ENCODE data around the gene OR10G8.

OR10G8 gene

DNA sequence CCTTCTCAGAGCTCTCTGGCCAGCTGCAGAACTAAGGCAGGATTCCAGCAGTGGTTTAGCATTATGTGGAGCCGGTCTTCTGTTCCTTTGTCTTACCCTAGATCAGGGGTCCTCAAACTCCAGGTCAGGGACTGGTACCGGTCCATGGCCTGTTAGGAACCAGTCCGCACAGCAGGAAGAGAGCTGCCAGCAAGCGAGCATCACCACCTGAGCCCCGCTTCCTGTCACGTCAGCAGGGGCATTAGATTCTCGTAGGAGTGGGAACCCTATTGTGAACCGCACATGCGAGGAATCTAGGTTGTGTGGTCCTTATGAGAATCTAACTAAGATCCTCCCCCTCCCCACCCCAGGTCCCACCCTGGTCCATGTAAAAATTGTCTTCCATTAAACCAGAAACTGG, 13.0 kb downstream of the OR10G8 start:
- H3K9me3 ChIP-seq (ENCODE audit: insufficient read depth, low read length): no peaks in the 10 kb centered on the region
- no peak overlapping the region for H3K9ac ChIP-seq (ENCODE audit: insufficient read length, low read depth)
- no peaks in the 10 kb centered on the region for H3K27me3 ChIP-seq (ENCODE audit: insufficient read depth, insufficient read length)
- H3K4me3 ChIP-seq (ENCODE audit: insufficient read length, low read depth): no peak overlapping the region
- no peaks in the 10 kb centered on the region for H3K4me1 ChIP-seq (ENCODE audit: insufficient read depth, insufficient read length)
- no peak for DNase-seq (ENCODE audit: low read depth, low spot score)
- no peak for TF ChIP-seq SUZ12 (IDR thresholded peaks at IDR 0.05; ENCODE audit: extremely low read depth, insufficient read depth, insufficient read length)
- TF ChIP-seq ZNF274 (IDR thresholded peaks at IDR 0.05; ENCODE audit: low read depth, low read length): no peak
- no peak for TF ChIP-seq YY1 (IDR thresholded peaks at IDR 0.05; ENCODE audit: insufficient read depth, insufficient read length)
- H3K36me3 ChIP-seq (ENCODE audit: insufficient read depth, insufficient read length, low read length): no peaks in the 10 kb centered on the region

DNA sequence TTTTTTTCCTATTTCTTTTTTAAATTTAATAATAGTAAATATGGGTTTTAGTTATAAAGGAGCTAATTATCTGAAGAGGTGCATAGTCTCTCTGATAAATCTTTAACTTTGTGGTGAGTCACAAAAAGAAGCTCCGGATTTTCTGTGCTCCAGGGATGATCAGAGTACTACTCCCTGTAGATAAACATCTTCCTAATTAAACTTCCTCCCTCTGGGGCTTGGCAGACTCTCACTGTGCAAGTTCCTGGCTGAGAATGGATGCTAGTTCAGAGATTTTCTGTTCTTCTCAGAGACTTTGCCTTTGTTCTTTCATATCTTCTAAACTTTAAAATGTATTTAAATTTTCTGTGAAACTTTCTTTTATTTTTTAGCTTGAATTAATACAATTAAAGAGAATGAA, 14.7 kb downstream of the OR10G8 start, which contains the start of gene OR10G7:
Gene OR10G7 (minus strand): TSS at position 72 of the 400 bp plus-strand sequence. CDS start 2,324 bp downstream, outside the sequence.
- no peak for TF ChIP-seq SUZ12 (IDR thresholded peaks at IDR 0.05; ENCODE audit: extremely low read depth, insufficient read depth, insufficient read length)
- TF ChIP-seq ZNF274 (IDR thresholded peaks at IDR 0.05; ENCODE audit: low read depth, low read length): no peak
- TF ChIP-seq YY1 (IDR thresholded peaks at IDR 0.05; ENCODE audit: insufficient read depth, insufficient read length): no peak
- H3K9ac ChIP-seq (ENCODE audit: insufficient read length, low read depth): no peak within 1 kb of the TSS
- no peaks in the 10 kb centered on the region for H3K36me3 ChIP-seq (ENCODE audit: insufficient read depth, insufficient read length, low read length)
- no peak for DNase-seq (ENCODE audit: low read depth, low spot score)
- no peak within 1 kb of the TSS for H3K4me3 ChIP-seq (ENCODE audit: insufficient read length, low read depth)
- H3K4me1 ChIP-seq (ENCODE audit: insufficient read depth, insufficient read length): no peaks in the 10 kb centered on the region
- no peaks in the 10 kb centered on the region for H3K9me3 ChIP-seq (ENCODE audit: insufficient read depth, low read length)
- H3K27me3 ChIP-seq (ENCODE audit: insufficient read depth, insufficient read length): no peaks in the 10 kb centered on the region

DNA sequence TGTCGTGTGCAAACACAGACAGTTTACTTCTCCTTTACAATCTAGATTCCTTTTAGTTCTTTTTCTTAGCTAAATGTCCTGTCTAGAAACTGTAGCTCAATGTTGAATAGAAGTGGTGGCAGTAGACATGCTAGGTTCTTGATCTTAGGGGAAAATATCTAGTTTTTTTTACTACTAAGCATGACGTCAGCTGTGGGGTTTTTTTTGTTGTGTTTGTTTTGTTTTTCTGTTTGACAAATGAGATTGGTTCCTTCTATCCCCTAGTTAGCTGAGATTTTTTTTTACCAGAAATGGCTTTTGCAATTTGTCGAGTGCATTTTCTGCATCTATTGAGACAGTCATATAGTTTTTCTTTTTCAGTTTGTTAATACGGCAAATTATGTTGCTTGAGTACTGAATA, 16.8 kb downstream of the OR10G8 start:
- no peaks in the 10 kb centered on the region for H3K36me3 ChIP-seq (ENCODE audit: insufficient read depth, insufficient read length, low read length)
- no peaks in the 10 kb centered on the region for H3K27me3 ChIP-seq (ENCODE audit: insufficient read depth, insufficient read length)
- H3K4me3 ChIP-seq (ENCODE audit: insufficient read length, low read depth): no peak overlapping the region
- no peak for DNase-seq (ENCODE audit: low read depth, low spot score)
- no peaks in the 10 kb centered on the region for H3K9me3 ChIP-seq (ENCODE audit: insufficient read depth, low read length)
- H3K4me1 ChIP-seq (ENCODE audit: insufficient read depth, insufficient read length): no peaks in the 10 kb centered on the region
- H3K9ac ChIP-seq (ENCODE audit: insufficient read length, low read depth): no peak overlapping the region
- TF ChIP-seq ZNF274 (IDR thresholded peaks at IDR 0.05; ENCODE audit: low read depth, low read length) (no peak), SUZ12 (IDR thresholded peaks at IDR 0.05; ENCODE audit: extremely low read depth, insufficient read depth, insufficient read length) (no peak), YY1 (IDR thresholded peaks at IDR 0.05; ENCODE audit: insufficient read depth, insufficient read length) (no peak)

DNA sequence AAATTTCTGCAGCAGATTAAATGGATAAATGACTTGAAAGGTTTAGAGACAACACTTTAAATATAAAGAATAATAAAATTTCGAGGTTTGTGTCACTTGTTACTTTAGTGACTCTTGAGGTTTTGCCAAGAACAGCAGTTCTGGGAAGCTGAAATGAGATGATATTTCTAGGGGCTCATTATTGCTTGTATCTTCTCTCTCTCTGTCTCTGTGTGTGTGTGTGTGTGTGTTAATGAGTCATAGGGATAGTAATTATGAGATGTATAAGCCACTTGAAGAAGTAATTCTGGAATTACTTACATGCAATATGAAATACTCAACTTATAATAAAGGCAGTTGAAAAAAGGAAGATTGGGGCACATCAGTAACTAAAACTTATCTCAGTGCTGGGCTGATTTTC, 24.1 kb downstream of the OR10G8 start:
- H3K9me3 ChIP-seq (ENCODE audit: insufficient read depth, low read length): no peaks in the 10 kb centered on the region
- no peak for TF ChIP-seq SUZ12 (IDR thresholded peaks at IDR 0.05; ENCODE audit: extremely low read depth, insufficient read depth, insufficient read length)
- no peak for TF ChIP-seq ZNF274 (IDR thresholded peaks at IDR 0.05; ENCODE audit: low read depth, low read length)
- no peak for TF ChIP-seq YY1 (IDR thresholded peaks at IDR 0.05; ENCODE audit: insufficient read depth, insufficient read length)

DNA sequence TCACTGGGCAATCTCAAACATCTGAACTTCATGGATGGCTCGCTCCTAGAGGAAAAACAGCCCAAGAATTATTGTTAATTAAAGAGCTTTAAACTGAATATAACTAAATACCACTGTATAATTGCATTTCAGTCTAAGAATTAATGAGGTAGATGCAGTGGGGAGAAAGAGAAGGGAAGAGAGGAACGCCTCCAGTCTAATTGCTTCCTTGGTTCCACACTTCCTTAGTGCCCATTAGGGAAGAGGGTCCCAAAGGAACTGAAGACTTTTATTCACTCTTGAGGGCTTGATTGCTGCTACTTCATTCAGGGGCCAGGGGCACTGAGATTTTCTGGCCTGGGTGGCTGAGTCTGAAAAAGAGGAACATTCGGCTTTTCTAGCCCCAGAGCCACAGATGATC, 26.4 kb downstream of the OR10G8 start:
- Histone ChIP-seq H3K36me3 (ENCODE audit: insufficient read depth, insufficient read length, low read length) (no peaks in the 10 kb centered on the region), H3K4me3 (ENCODE audit: insufficient read length, low read depth) (no peak overlapping the region), H3K27me3 (ENCODE audit: insufficient read depth, insufficient read length) (no peaks in the 10 kb centered on the region), H3K4me1 (ENCODE audit: insufficient read depth, insufficient read length) (no peaks in the 10 kb centered on the region), H3K9ac (ENCODE audit: insufficient read length, low read depth) (no peak overlapping the region), H3K9me3 (ENCODE audit: insufficient read depth, low read length) (no peaks in the 10 kb centered on the region)
- DNase-seq (ENCODE audit: low read depth, low spot score): no peak
- TF ChIP-seq YY1 (IDR thresholded peaks at IDR 0.05; ENCODE audit: insufficient read depth, insufficient read length) (no peak), ZNF274 (IDR thresholded peaks at IDR 0.05; ENCODE audit: low read depth, low read length) (no peak), SUZ12 (IDR thresholded peaks at IDR 0.05; ENCODE audit: extremely low read depth, insufficient read depth, insufficient read length) (no peak)

More for the DNA sequence above, 24.1 kb downstream of the OR10G8 start:
- DNase-seq (ENCODE audit: low read depth, low spot score): no peak
- Histone ChIP-seq H3K4me3 (ENCODE audit: insufficient read length, low read depth) (no peak overlapping the region), H3K9ac (ENCODE audit: insufficient read length, low read depth) (no peak overlapping the region), H3K27me3 (ENCODE audit: insufficient read depth, insufficient read length) (no peaks in the 10 kb centered on the region), H3K4me1 (ENCODE audit: insufficient read depth, insufficient read length) (no peaks in the 10 kb centered on the region), H3K36me3 (ENCODE audit: insufficient read depth, insufficient read length, low read length) (no peaks in the 10 kb centered on the region)

DNA sequence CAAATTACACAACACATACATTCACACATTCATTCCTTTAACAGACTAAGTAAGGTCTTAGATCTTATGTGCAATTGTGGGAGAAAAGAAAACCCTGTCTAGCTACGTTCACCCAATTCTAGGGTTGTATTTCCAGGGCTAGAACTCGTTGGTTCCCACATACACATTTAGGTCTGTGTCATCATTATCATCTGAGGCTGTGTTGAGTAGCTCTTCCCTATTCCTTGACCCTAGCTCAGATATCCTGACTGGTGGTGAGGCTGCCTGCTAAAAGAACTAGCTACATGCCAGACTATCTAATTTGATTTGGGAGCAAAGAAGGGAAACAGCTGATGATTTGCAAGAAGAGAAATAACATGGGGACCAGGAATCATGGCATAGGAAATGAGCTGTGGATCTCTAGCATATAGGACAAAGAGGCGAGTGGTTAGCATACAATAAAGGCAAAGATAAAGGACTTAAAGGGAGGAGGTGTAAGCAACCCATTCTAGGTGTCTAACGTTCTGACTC, 42.1 kb downstream of the OR10G8 start:
- Histone ChIP-seq H3K4me3 (ENCODE audit: insufficient read length, low read depth) (no peak overlapping the region), H3K27me3 (ENCODE audit: insufficient read depth, insufficient read length) (no peaks in the 10 kb centered on the region), H3K36me3 (ENCODE audit: insufficient read depth, insufficient read length, low read length) (no peaks in the 10 kb centered on the region), H3K9me3 (ENCODE audit: insufficient read depth, low read length) (no peaks in the 10 kb centered on the region), H3K4me1 (ENCODE audit: insufficient read depth, insufficient read length) (no peaks in the 10 kb centered on the region), H3K9ac (ENCODE audit: insufficient read length, low read depth) (no peak overlapping the region)
- TF ChIP-seq YY1 (IDR thresholded peaks at IDR 0.05; ENCODE audit: insufficient read depth, insufficient read length) (no peak), ZNF274 (IDR thresholded peaks at IDR 0.05; ENCODE audit: low read depth, low read length) (no peak), SUZ12 (IDR thresholded peaks at IDR 0.05; ENCODE audit: extremely low read depth, insufficient read depth, insufficient read length) (no peak)
- DNase-seq (ENCODE audit: low read depth, low spot score): no peak

DNA sequence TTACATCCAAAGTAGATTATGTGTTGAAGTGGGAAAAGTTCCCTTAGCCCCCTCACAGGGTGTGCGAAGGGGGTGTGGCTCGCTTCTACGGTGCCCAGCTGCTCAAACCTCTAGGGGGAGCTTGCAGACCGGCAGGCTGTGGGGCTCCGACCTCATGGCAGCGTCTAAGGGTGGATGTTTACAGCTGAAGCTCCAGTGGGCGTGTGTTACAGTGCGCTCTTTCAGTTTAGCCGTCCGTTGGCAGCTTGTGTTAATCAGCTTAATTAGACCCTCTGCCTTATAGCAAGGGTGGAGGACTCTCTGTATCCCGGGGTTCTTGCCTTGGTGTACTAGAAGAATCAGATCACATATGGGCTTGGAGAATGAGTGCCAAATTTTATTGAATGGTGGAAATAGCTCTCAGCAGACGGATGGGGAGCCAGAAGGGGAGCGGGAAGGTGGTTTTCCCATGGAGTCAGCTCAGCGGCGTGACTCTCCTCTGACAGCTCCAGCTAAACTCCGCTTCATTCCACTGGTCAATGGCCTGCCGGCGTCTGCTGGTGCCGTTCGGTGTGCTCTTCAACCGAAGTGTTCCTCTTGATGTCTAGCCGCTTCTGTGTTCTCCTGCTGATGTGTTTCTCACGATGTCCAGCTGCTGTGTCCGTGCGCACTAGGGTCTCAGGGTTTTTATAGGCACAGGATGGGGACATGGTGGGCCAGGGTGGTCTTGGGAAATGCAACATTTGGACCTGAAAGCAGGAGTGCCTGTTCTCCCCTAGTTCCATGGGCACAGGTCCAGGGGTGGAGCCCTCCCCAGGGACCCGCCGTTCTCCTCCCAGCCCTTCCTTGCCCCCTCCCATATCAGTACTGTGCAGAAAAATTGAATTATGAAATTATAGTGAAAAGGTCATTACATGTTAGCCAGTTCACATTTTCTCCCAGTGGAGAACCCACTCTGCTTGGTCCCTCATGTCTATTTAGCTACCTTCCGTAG, 43.1 kb downstream of the OR10G8 start:
- Histone ChIP-seq H3K9me3 (ENCODE audit: insufficient read depth, low read length) (no peaks in the 10 kb centered on the region), H3K27me3 (ENCODE audit: insufficient read depth, insufficient read length) (no peaks in the 10 kb centered on the region), H3K4me3 (ENCODE audit: insufficient read length, low read depth) (no peak overlapping the region), H3K4me1 (ENCODE audit: insufficient read depth, insufficient read length) (no peaks in the 10 kb centered on the region), H3K9ac (ENCODE audit: insufficient read length, low read depth) (no peak overlapping the region), H3K36me3 (ENCODE audit: insufficient read depth, insufficient read length, low read length) (no peaks in the 10 kb centered on the region)
- no peak for DNase-seq (ENCODE audit: low read depth, low spot score)
- TF ChIP-seq YY1 (IDR thresholded peaks at IDR 0.05; ENCODE audit: insufficient read depth, insufficient read length) (no peak), ZNF274 (IDR thresholded peaks at IDR 0.05; ENCODE audit: low read depth, low read length) (no peak), SUZ12 (IDR thresholded peaks at IDR 0.05; ENCODE audit: extremely low read depth, insufficient read depth, insufficient read length) (no peak)
